Vagina (tissue), 2 donors: ENCODE results near the gene HIPK2.

Source experiments
- POLR2AphosphoS5 ChIP-seq, 2 donors: sonication (generic); formaldehyde crosslinking; IDR thresholded peaks; one replicate each; pipeline ENCODE4 v1.9.0; 2017; ENCODE audit warnings: antibody characterized with exemption in 2 of 2, mild to moderate bottlenecking in 2 of 2, low read depth in 1 of 2; ENCODE audit not compliant: insufficient read depth in 1 of 2
- TF ChIP-seq, protein P1 (sequence below), 3 experiments: fragments of 450-650 bp in 2 of 3; fragments of 200-600 bp in 1 of 3; sonication (generic) in 1 of 3; IDR thresholded peaks; one replicate each; pipeline ENCODE4 v1.5.1; 2017 to 2019; ENCODE audit warnings: antibody characterized with exemption in 3 of 3, mild to moderate bottlenecking in 2 of 3, moderate library complexity in 2 of 3

DNA sequence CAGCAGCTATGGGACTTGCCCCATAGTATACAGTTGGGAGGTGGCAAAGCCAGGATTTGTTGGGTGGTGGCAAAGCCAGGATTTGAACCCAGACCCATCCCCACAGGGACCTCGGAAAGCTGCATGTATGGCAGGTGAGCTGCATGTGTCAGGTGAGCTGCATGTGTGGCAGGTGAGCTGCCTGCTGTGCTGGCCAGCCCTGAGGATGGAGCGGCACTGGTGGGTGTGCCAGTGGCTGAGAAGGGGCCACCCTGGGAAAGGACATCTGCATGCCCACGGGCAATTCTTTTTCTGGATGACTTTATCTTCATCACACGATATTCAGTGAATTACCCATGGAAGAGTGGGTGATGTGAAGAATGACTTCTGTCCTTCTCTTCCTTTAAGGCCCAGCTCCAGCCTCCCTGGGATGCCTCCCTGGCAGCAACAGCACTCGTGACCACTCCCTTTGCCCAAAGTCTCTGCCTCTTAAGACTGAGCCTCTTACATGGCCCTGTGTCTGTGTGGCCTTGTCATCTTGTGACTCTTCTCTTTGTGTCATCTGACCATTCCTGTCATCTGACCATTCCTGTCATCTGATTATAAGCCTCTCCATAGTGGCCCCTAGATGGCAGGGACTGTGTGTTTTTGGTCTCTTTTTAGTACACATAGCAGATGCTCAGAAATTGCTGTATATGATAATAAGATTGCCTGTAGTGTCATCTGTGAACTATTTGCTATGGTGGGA is 229.3 kb downstream of the HIPK2 start:
- TF ChIP-seq, protein P1, sequence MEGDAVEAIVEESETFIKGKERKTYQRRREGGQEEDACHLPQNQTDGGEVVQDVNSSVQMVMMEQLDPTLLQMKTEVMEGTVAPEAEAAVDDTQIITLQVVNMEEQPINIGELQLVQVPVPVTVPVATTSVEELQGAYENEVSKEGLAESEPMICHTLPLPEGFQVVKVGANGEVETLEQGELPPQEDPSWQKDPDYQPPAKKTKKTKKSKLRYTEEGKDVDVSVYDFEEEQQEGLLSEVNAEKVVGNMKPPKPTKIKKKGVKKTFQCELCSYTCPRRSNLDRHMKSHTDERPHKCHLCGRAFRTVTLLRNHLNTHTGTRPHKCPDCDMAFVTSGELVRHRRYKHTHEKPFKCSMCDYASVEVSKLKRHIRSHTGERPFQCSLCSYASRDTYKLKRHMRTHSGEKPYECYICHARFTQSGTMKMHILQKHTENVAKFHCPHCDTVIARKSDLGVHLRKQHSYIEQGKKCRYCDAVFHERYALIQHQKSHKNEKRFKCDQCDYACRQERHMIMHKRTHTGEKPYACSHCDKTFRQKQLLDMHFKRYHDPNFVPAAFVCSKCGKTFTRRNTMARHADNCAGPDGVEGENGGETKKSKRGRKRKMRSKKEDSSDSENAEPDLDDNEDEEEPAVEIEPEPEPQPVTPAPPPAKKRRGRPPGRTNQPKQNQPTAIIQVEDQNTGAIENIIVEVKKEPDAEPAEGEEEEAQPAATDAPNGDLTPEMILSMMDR (IDR thresholded peaks at IDR 0.05) = no peak
- TF ChIP-seq POLR2AphosphoS5 (IDR thresholded peaks at IDR 0.05; ENCODE audit: insufficient read depth in 1 of 2, low read depth in 1 of 2) = no peak
